NB4 (cell line): Measurements from ENCODE around the gene CD300LD.

Experiments used
- DNase-seq: peaks from one replicate; pipeline ENCODE4 v3.0.0; 2010; ENCODE audit warnings: low read depth
- H3K4me3 ChIP-seq: one replicate; pipeline ENCODE4 v1.5.1; 2011; ENCODE audit warnings: mild to moderate bottlenecking, low read depth, low read length, moderate library complexity
- MAX ChIP-seq: IDR thresholded peaks from 2 replicates; pipeline ENCODE4 v1.6.1; 2011; ENCODE audit warnings: low read depth, low read length
- MYC ChIP-seq: IDR thresholded peaks from 2 replicates; pipeline ENCODE4 v1.6.1; 2011; ENCODE audit warnings: low read depth, low read length
- POLR2A ChIP-seq: IDR thresholded peaks from 2 replicates; pipeline ENCODE4 v1.6.1; 2011; ENCODE audit warnings: mild to moderate bottlenecking; ENCODE audit not compliant: insufficient read length; ENCODE audit errors: extremely low read depth
- TF ChIP-seq, protein P1 (sequence below): IDR thresholded peaks from one replicate; pipeline ENCODE4 v1.5.1; 2012; ENCODE audit warnings: low read depth, low read length

The CD300LD gene

DNA sequence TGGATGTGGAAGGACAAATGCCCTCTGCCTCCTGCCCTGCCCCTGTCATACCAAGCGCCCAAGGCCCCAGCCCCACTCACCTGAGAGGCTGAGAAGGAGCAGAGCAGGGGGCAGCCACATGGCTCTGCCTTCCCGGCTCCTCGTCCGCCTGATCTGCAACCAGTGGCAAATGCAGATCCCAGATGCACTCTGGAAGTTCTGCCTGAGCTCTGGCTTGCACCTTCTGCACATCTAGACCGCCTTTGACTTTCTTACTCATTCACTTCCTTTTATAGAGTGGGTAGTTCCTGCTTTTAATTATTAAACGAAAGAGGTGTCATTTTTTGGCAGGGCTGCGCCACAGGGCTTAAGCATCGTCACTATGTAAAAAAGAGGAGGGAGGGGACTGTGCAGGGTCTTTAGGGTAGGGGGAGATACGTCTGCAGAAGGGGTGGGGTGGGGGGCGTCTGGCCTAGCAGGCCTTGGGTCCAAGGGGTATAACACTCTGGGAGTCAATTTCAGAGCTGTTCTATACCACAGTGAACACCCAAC, 60.8 kb downstream of the CD300LD start, which contains the start of gene CD300LB:
Gene CD300LB (minus strand): TSS at position 245 of the 531 bp plus-strand sequence. CDS start 125 bp downstream, at position 120.
- peak; percentile 44 for DNase-seq
- no peak for TF ChIP-seq MAX
- TF ChIP-seq MYC: no peak
- no peak for TF ChIP-seq POLR2A
- TF ChIP-seq, protein P1, sequence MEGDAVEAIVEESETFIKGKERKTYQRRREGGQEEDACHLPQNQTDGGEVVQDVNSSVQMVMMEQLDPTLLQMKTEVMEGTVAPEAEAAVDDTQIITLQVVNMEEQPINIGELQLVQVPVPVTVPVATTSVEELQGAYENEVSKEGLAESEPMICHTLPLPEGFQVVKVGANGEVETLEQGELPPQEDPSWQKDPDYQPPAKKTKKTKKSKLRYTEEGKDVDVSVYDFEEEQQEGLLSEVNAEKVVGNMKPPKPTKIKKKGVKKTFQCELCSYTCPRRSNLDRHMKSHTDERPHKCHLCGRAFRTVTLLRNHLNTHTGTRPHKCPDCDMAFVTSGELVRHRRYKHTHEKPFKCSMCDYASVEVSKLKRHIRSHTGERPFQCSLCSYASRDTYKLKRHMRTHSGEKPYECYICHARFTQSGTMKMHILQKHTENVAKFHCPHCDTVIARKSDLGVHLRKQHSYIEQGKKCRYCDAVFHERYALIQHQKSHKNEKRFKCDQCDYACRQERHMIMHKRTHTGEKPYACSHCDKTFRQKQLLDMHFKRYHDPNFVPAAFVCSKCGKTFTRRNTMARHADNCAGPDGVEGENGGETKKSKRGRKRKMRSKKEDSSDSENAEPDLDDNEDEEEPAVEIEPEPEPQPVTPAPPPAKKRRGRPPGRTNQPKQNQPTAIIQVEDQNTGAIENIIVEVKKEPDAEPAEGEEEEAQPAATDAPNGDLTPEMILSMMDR: no peak
- peak within 1 kb of the TSS; percentile 82 for H3K4me3 ChIP-seq

DNA sequence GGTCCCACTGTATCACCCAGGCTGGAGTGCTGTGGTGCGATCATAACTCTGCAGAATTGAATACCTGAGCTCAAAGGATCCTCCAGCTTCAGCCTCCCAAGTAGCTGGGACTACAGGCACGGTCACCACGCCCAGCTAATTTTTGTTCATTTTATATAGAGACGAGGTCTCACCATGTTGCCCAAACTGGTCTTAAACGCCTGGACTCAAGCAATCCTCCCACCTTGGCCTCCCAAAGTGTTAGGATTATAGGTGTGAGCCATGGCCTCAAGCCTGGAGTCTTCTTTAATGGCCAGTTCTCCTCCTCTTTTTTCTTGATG, 61.3 kb downstream of the CD300LD start:
- TF ChIP-seq, protein P1: no peak
- TF ChIP-seq MYC (no peak), MAX (no peak), POLR2A (no peak)
- DNase-seq: no peak
- H3K4me3 ChIP-seq: no peak overlapping the region
